NCI-H345 treated with DMSO at 0.1 percent for 48 hours (cell line): ENCODE data around the gene GRHL3.

ENCODE experiments used
- DNase-seq: peaks from one replicate; lab custom pipeline; 2025; ENCODE audit not compliant: unreplicated experiment; lab: John Stamatoyannopoulos, UW

GRHL3 gene

GRCh38 chr1:24292887-24293286, 26.3 kb upstream of the GRHL3 start:
- no peak for DNase-seq

GRCh38 chr1:24293392-24294227, 25.5 kb upstream of the GRHL3 start:
- no peak for DNase-seq

GRCh38 chr1:24294228-24294672, 24.9 kb upstream of the GRHL3 start:
- DNase-seq = no peak

- DNase-seq = no peak
Observed at GRCh38 chr1:24294716-24295371, 24.3 kb upstream of the GRHL3 start.

- no peak for DNase-seq
Observed at GRCh38 chr1:24295535-24295934, 23.6 kb upstream of the GRHL3 start.

- no peak for DNase-seq
Observed at GRCh38 chr1:24297187-24297851, 21.8 kb upstream of the GRHL3 start.

GRCh38 chr1:24297852-24298232, 21.3 kb upstream of the GRHL3 start:
- DNase-seq = no peak

- no peak for DNase-seq
Observed at GRCh38 chr1:24298606-24299005, 20.6 kb upstream of the GRHL3 start.

- no peak for DNase-seq
Observed at GRCh38 chr1:24299901-24300300, 19.3 kb upstream of the GRHL3 start.

GRCh38 chr1:24300971-24301784, 18.0 kb upstream of the GRHL3 start:
- peak; percentile 47 for DNase-seq

GRCh38 chr1:24301785-24302175, 17.4 kb upstream of the GRHL3 start:
- DNase-seq = no peak

- DNase-seq = no peak
Observed at GRCh38 chr1:24302209-24302611, 16.9 kb upstream of the GRHL3 start.

GRCh38 chr1:24303600-24303999, 15.6 kb upstream of the GRHL3 start:
- DNase-seq = no peak

GRCh38 chr1:24304763-24305162, 14.4 kb upstream of the GRHL3 start:
- DNase-seq = no peak

GRCh38 chr1:24308365-24309015, 10.7 kb upstream of the GRHL3 start:
- no peak for DNase-seq

- no peak for DNase-seq
Observed at GRCh38 chr1:24309762-24310485, 9.2 kb upstream of the GRHL3 start.

- DNase-seq = no peak
Observed at GRCh38 chr1:24311234-24311633, 7.9 kb upstream of the GRHL3 start.

- no peak for DNase-seq
Observed at GRCh38 chr1:24311741-24312140, 7.4 kb upstream of the GRHL3 start.

GRCh38 chr1:24315391-24315790, 3.8 kb upstream of the GRHL3 start:
- DNase-seq = no peak

- DNase-seq = no peak
Observed at GRCh38 chr1:24316645-24317044, 2.5 kb upstream of the GRHL3 start.
